K562 treated with DMSO at 1 percent for 4 hours (cell line): Measurements from ENCODE around the gene LRG1. TPM values are rescaled to one million over a fixed set of nuclear protein-coding genes. Genes with fewer than 3 reads are reported as not detected.

Source experiments
- total RNA-seq: library from RNA; unstranded; fragments of 300-600 nt; gene quantifications from 2 replicates; pipeline ENCODE4 v1.2.3, GENCODE V29; 2022; ENCODE audit not compliant: insufficient read depth

Gene LRG1
- 15.1 and 16.1 TPM in 2 replicates for total RNA-seq

DNA sequence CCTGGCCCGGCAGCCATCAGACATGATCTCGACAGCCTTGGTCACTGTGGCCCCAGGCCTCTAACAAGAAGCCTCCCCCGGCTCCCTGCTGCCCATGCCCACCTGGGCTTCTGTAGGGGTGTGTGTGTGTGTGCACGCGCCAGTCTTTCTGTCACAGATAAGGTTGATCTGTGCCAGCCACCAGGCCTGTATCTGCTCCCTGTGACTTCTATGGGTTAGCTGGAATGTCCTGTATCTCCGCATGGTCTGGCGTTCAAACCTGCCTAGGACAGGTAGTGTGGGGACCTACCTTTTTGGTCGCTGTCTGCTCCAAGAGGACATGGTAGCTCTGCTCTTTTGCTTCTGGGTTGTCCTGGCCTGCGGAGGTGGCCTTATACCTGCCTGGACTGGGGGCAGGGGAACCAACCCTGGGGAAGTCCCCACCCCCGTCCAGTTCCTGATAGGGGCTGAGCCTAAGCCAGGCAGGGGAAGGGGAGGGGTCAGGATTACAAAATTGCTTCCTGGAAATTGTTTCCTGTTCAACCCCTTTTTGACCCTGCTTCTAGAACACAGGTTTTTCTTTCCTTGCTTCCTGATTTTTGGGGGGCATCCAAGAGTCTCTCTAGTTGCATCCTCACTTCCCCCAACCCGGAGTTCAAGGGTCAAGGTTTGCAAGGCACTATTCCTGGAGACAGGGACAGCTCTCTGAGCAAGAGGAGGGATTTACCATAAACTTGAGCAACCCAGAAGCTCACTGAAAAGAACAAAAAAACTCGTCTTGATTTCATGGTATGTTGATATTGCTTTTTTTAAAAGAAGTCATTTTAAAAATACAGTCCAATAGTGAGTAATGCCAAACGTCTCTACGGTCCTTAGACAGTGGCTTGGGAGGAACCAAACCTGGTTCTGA lies at the start of gene LRG1:
Gene LRG1 (minus strand): TSS at position 344 of the 889 bp plus-strand sequence. CDS start 23 bp downstream, at position 321.

DNA sequence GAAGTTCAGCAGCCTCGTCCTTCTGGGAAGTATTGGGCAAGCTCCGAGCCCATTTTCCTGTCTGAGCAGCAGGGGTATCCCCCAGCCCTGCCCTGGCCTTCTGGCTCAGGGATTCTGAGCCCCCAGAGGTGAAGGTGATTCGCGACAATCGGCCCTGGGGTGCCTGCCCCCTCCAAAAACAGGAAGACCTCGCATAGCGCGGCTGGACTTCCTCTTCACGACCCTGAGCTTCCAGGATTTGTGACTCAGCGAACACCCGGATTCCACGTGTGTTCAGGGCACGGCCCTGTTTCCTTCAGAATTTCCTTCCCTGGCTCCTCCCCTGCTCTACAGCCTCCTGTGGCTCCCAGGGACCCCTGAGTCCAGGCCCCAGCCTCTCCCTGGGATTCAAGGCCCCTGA lies 19.7 kb upstream of the LRG1 start, which contains the start of gene SEMA6B:
Gene SEMA6B (minus strand): TSS at position 116 of the 400 bp plus-strand sequence. CDS start 1,227 bp downstream, outside the sequence.

DNA sequence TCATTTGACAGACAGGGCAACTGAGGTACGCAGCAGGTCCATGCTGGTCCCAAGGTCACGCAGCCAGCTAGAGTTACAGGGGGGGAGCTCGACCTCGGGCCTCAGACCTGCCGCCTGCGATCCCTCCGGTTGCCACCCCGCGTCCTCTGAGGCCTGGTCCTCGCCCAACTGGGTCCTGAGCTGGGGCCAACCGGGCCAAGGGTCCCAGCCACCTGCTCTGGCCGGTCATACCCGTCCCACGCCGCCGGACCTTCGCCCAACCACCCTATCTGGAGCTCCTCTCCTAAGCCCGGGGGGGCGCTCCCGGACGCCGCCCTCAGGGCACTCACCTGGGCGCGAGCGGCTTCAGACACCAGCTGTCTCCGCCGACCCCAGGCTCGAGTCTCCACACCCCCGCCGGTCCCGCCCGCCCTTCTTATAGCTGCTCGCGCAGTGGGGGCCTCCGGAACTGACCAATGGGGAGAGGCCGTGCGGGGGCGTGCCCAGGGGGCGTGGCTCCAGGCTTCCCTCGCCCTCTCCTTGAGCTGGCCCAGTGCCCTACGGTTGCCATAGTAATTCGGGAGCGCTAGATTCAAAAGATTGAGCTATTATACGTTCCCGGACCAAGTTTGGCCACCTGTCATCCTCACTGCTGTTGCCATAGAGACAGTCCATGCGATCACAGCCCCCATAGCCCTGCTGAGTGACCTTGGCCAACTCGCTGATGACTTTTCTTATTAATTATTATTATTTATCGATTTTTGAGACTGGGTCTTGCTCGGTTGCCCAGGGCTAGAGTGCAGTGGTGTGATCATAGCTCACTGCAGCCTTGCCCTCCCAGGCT lies 4.8 kb downstream of the LRG1 start, which contains the start of gene PLIN5:
Gene PLIN5 (minus strand): TSS at position 389 of the 823 bp plus-strand sequence. CDS start 1,150 bp downstream, outside the sequence.

GRCh38 chr19:4518345-4519171 lies 21.3 kb downstream of the LRG1 start, which contains the start of gene PLIN4:
Gene PLIN4, minus strand, starts transcription at chr19:4518486. Its CDS starts 214 bp downstream, at chr19:4518272.

Other genes starting within 250 kb of the LRG1 start
- gene TMIGD2, start 237.6 kb downstream of the LRG1 start, total RNA-seq, result not detected in 2 replicates
- gene FSD1, start 235.4 kb downstream of the LRG1 start, total RNA-seq, result 0.74 and 0.93 TPM in 2 replicates
- gene STAP2, start 201.2 kb downstream of the LRG1 start, total RNA-seq, result 0.70 and 0.85 TPM in 2 replicates
- 12.9 and 15.1 TPM in 2 replicates for gene MPND, start 196.5 kb downstream of the LRG1 start, total RNA-seq
- gene SH3GL1, start 139.5 kb downstream of the LRG1 start, total RNA-seq, result 77.3 and 84.6 TPM in 2 replicates
- gene CHAF1A, start 137.4 kb downstream of the LRG1 start, total RNA-seq, result 58.3 and 66.5 TPM in 2 replicates
- 120 and 153 TPM in 2 replicates for gene UBXN6, start 82.2 kb downstream of the LRG1 start, total RNA-seq
- 38.3 and 46.6 TPM in 2 replicates for gene HDGFL2, start 67.7 kb downstream of the LRG1 start, total RNA-seq
- 0.22 and 0.23 TPM in 2 replicates for gene PLIN4, start 21.6 kb downstream of the LRG1 start, total RNA-seq
- 1.2 TPM in 1 of 2 replicates, not detected in the other for gene PLIN5, start 4.8 kb downstream of the LRG1 start, total RNA-seq
- 2.4 and 3.2 TPM in 2 replicates for gene SEMA6B, start 19.6 kb upstream of the LRG1 start, total RNA-seq
- gene TNFAIP8L1, start 99.5 kb upstream of the LRG1 start, total RNA-seq, result 8.1 and 10.6 TPM in 2 replicates
- 316 and 369 TPM in 2 replicates for gene MYDGF, start 130.3 kb upstream of the LRG1 start, total RNA-seq
- 38.4 and 48.9 TPM in 2 replicates for gene DPP9, start 183.8 kb upstream of the LRG1 start, total RNA-seq